HG02885 (cell line): Measurements from ENCODE around the gene PFDN4.
A peak's percentile ranks its signal among the peaks of the same experiment; 100 is the strongest.

ENCODE experiments used
- ATAC-seq: cut with Tn5 transposase; IDR thresholded peaks from one replicate; pipeline ENCODE4 v1.9.1; 2021; ENCODE audit warnings: mild to moderate bottlenecking; ENCODE audit not compliant: unreplicated experiment, poor library complexity

The PFDN4 gene

GRCh38 chr20:54172856-54173652 lies 34.8 kb upstream of the PFDN4 start:
- no peak for ATAC-seq

DNA sequence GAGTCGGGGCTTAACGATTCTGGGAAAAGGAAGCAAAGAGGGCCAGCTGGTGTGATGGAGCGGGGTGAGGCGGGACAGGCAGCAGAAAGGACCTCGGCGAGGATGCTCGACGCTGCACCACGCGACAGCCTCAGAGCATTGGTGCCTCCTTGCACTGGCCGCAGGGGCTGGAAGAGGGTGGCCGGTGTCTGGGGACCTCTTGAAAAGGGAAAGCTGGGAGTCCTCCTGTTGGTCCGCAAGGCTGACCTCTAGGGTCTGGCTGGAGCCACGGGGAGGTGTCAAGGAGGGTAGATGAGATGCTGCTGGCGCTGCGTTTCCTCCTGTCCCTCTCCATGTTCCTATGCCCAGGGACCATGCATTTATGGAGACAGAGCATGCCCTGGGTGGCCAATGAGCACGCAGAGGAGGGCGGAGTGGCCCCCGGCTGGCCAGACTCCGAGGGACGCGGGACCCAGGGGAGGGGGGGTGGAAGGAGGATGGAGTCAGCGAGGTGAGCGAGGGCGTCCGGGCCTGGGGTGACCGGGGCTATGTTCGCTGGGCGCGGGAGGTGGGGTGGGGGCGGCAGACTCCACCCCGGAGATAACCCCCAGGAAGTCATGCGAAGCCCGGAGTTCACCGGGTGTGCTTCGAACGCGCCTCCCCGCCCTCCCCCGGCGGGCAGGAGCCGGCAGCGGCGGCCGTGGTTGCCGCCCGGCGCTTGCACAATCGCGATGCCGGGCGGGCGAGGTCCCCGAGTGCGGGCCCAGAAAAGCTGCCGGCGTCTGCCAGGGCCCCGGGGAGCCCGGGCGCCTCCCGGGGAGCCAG lies 34.0 kb upstream of the PFDN4 start, which contains the start of gene CYP24A1:
Gene CYP24A1 (minus strand): TSS at position 334 of the 804 bp plus-strand sequence. CDS start 407 bp downstream, outside the sequence.
- ATAC-seq, result no peak

GRCh38 chr20:54174457-54175175 lies 33.3 kb upstream of the PFDN4 start:
- no peak for ATAC-seq

GRCh38 chr20:54176610-54177009 lies 31.3 kb upstream of the PFDN4 start:
- no peak for ATAC-seq

DNA sequence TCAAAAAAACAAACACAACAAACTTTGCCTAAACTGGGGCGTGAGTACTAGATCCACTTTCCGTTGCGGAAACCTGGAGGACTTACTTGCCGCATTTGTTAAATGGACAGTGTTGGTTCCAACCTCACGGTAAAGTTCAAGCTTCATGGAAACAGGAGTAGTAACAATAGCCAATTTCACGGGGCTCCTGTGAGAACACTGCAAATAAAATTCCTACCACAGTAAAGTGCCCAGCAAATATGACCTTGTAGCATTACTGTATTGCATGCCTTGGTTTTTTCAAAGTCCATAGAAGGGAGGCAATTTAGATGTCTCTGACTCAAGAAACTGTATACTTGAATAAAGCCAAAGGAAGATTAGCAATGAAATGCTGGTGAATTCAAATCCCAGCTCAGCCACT lies 30.5 kb upstream of the PFDN4 start:
- no peak for ATAC-seq

DNA sequence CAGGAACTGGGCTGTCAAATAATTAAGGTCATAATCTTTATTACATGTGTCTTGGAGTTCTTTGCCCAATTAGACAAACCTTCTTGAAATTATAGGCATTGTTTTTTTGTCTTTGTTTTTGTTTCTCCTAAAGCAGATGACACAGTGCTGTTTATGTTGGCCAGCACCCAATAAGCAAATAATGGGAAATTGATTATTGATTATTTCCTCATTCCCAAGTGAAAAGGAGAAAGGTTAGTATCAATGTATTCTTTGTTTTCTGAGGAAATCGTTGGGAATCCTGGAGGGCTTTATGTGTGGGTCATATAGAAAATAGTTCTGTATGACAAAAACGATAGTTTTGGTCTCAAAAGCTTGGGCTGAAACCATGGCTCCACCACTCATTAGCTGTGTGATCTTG lies 29.6 kb upstream of the PFDN4 start:
- no peak for ATAC-seq

- no peak for ATAC-seq
These were observed 27.9 kb upstream of the PFDN4 start for GRCh38 chr20:54179946-54180345.

GRCh38 chr20:54180931-54181330 lies 27.0 kb upstream of the PFDN4 start:
- ATAC-seq, result no peak

GRCh38 chr20:54184071-54184470 lies 23.8 kb upstream of the PFDN4 start:
- ATAC-seq, result no peak

DNA sequence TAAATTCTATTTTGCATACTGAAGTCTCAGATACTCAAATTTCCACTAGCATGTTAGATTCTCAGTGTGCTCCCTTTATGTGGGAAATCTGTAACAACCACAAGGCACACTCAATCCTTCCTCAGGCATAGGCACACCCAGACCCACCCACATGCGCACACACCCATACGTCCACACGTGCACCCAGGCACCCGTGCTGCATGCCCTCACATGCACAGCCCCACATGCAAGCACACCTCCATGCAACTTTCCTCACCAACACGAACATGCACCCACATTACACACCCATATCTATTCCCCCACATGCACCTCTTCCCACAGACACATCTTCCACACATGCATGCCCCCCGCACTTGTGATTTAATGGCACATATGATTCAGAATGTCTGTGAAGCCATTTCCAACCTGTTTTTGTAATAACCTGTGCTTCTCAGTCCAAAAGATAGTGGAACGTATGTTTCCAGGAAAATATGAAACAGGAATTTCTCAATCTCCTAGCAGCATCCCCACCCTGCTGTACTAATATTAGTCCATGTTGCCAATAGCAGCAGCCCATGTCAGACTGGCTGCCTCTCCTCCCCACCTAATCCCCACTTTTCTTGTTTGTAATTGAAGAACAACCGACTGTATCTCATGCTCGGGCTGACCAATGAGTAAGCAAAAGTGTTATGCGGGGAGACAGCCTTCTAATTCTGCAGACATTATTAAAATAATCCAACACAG lies 22.8 kb upstream of the PFDN4 start:
- ATAC-seq, result no peak

GRCh38 chr20:54188132-54188849 lies 19.6 kb upstream of the PFDN4 start:
- no peak for ATAC-seq

DNA sequence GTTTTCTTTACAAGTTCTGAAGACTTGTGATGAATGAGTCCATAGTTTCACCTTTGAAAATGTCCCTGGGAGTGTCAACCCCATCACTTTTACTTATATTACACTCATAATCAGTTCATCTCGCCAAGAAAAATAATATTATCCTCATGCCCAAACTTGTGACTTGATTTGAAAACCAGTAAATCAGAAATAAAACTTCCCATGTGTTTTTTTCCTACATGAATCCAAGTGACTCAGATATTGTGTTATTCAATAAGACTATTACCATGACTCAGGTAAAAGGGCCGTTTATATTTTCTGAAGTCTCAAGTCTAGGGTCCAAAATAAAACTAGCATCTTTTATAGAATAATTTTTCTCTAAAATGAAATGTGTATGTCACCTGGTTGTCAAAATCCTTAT lies 18.3 kb upstream of the PFDN4 start:
- no peak for ATAC-seq

GRCh38 chr20:54190217-54190616 lies 17.7 kb upstream of the PFDN4 start:
- ATAC-seq, result no peak

DNA sequence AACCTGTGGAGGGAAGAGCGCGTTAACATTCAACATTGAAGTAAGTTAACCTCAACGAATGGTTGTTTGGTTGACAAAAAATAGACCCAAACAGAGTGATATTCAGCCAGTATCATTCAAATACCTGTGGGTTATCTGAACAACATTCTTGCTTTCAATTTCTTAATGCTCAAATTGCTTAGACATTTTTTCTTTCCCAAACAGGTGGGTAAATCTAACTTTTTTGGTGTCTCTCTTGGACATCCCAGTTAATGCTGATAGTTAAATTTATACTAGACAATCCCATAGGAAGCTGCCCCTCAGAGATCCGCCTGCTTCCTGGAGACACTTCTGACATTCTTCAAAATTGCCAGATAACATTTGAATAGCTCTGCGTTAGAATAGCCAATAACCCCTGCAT lies 14.1 kb upstream of the PFDN4 start:
- no peak for ATAC-seq

DNA sequence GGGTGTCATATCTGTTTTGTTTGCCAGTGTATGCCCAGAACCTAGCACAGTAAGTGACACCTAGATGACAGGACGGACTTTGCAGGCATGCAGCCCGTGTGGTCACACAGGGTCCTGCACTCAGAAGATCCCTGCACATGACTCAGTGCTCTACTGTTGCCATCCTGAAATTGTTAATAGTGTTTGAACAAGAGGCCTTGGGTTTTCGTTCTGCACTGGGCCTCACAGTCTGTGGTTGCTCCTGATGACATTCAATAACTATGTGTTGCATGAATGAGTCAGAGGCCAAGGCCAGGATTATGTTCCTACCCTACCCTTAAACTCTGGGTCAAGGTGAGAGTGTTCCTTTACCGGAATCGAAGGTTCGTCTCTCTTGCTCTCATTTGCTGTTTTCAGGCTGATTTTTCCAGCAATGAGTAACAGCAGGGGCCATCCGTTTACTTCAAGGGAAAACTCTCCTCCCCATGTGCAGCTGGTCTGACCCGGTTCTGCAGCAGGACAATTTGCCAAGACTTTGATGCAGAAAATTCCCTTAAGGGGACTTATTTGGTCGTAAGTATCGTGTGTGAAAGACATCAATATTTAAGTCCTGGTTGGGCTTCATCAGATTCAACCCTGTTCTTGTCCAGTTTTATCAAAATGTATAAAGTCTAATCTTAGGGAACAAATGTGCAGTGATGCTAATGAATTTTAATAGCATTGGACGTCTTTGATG lies 13.0 kb upstream of the PFDN4 start:
- ATAC-seq, result peak; percentile 68

DNA sequence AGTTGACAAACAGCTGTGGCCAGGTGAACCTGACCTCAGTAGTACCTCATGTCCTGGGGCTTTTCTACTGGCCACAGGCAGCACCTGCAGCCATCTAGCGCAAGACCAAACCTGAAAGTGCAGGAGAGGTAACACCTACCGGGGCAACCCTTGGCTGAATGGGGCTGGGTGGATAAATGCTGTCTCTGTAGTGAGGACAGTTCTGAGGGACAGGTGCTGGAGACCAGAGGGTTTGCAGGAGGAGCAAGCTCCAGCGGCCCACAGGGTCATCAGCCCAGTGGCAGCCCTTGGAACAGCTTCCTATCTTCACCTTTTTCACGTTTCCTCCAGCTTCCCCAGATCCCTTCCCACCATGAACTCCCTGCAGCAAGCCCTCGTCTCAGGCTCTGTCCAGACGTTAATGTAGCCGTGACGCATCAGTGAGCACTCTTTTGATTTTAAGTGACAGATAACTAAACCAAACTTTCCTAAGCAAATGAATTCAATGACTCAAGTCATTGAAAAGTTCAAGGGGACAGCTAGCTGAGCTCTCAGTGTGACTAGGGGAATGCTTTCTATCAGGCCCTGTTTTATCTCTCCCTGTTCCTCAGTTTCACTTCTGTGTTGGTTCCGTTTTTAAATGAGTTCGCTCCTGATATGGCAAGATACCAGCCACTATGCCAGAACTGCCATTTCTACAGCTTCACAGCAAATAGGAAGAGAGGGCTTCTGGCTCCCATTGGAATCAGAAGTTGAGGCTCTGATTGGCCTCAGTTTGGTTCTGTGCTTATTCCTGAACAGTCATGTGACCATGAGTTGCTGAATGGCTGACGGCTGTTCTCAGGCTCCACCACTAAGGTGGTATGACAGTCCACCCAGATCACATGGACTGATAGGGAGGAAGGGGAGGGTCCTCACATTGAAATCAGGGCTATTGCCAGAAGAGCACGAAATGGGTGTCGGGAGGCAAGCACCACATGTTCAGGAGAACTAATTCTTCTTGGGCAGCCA lies 12.1 kb upstream of the PFDN4 start:
- peak; percentile 47 for ATAC-seq

- no peak for ATAC-seq
These were observed 10.0 kb upstream of the PFDN4 start for GRCh38 chr20:54197621-54198604.
